Suprapubic skin (tissue), 4 donors: Measurements from ENCODE around the gene SPOCK1.

Experiments used
- CTCF ChIP-seq, 2 donors: fragments of 200-600 bp in 1 of 2; fragments of 450-650 bp in 1 of 2; sonication (generic) in 1 of 2; IDR thresholded peaks; one replicate each; pipeline ENCODE4 v1.5.1; 2016 to 2019; ENCODE audit warnings: antibody characterized with exemption in 2 of 2, mild to moderate bottlenecking in 1 of 2, moderate library complexity in 1 of 2
- EP300 ChIP-seq: sonication (generic); formaldehyde crosslinking; IDR thresholded peaks from one replicate; pipeline ENCODE4 v1.6.1; 2017; ENCODE audit warnings: antibody characterized with exemption
- POLR2A ChIP-seq, 2 donors: fragments of 450-650 bp; IDR thresholded peaks; one replicate each; pipeline ENCODE4 v1.6.1; 2017; ENCODE audit warnings: antibody characterized with exemption in 2 of 2, mild to moderate bottlenecking in 2 of 2, moderate library complexity in 2 of 2
- POLR2AphosphoS5 ChIP-seq, 3 donors: sonication (generic); formaldehyde crosslinking; IDR thresholded peaks; one replicate each; pipeline ENCODE4 v1.6.1; 2017; ENCODE audit warnings: antibody characterized with exemption in 3 of 3

GRCh38 chr5:137356127-137356526 lies 143.0 kb downstream of the SPOCK1 start:
- TF ChIP-seq CTCF (IDR thresholded peaks at IDR 0.05): no peak
- TF ChIP-seq POLR2A (IDR thresholded peaks at IDR 0.05): no peak
- TF ChIP-seq POLR2AphosphoS5 (IDR thresholded peaks at IDR 0.05): no peak
- no peak for TF ChIP-seq EP300
